ENCODE measurements around the gene BAAT.
"Not testable (repeated sequence)": the region's sequence is repeated elsewhere in the genome, so short reads cannot be mapped to it uniquely, and the experiment has no call there.

The BAAT gene

GRCh38 chr9:101365181-101365580 lies 19.6 kb downstream of the BAAT start:
- no peak overlapping the region for H3K4me3 ChIP-seq (ENCODE audit: low read depth, low read length)

- no peak overlapping the region for H3K4me3 ChIP-seq (ENCODE audit: low read depth, low read length)
Measured at GRCh38 chr9:101362450-101362849, 22.4 kb downstream of the BAAT start.

- H3K4me3 ChIP-seq (ENCODE audit: low read depth, low read length), result no peak overlapping the region
Measured at GRCh38 chr9:101360647-101361046, 24.2 kb downstream of the BAAT start.

GRCh38 chr9:101359679-101360078 lies 25.1 kb downstream of the BAAT start:
- H3K4me3 ChIP-seq (ENCODE audit: low read depth, low read length), result no peak overlapping the region

GRCh38 chr9:101356619-101357018 lies 28.2 kb downstream of the BAAT start:
- H3K4me3 ChIP-seq (ENCODE audit: low read depth, low read length), result no peak overlapping the region

GRCh38 chr9:101354765-101355708 lies 29.8 kb downstream of the BAAT start:
- H3K4me3 ChIP-seq (ENCODE audit: low read depth, low read length), result no peak overlapping the region

- no peak overlapping the region for H3K4me3 ChIP-seq (ENCODE audit: low read depth, low read length)
Measured at GRCh38 chr9:101354143-101354764, 30.6 kb downstream of the BAAT start.

- no peak overlapping the region for H3K4me3 ChIP-seq (ENCODE audit: low read depth, low read length)
Measured at GRCh38 chr9:101353683-101354082, 31.1 kb downstream of the BAAT start.

GRCh38 chr9:101352892-101353463 lies 31.8 kb downstream of the BAAT start:
- H3K4me3 ChIP-seq (ENCODE audit: low read depth, low read length), result no peak overlapping the region

GRCh38 chr9:101350285-101350684 lies 34.5 kb downstream of the BAAT start:
- no peak overlapping the region for H3K4me3 ChIP-seq (ENCODE audit: low read depth, low read length)

GRCh38 chr9:101342595-101342994 lies 42.2 kb downstream of the BAAT start:
- H3K4me3 ChIP-seq (ENCODE audit: low read depth, low read length), result no peak overlapping the region

- H3K4me3 ChIP-seq (ENCODE audit: low read depth, low read length), result no peak overlapping the region
Measured at GRCh38 chr9:101341958-101342357, 42.8 kb downstream of the BAAT start.

- no peak overlapping the region for H3K4me3 ChIP-seq (ENCODE audit: low read depth, low read length)
Measured at GRCh38 chr9:101337237-101337636, 47.6 kb downstream of the BAAT start.

- no peak overlapping the region for H3K4me3 ChIP-seq (ENCODE audit: low read depth, low read length)
Measured at GRCh38 chr9:101336091-101336490, 48.7 kb downstream of the BAAT start.

- no peak overlapping the region for H3K4me3 ChIP-seq (ENCODE audit: low read depth, low read length)
Measured at GRCh38 chr9:101333926-101334702, 50.7 kb downstream of the BAAT start.

- no peak overlapping the region for H3K4me3 ChIP-seq (ENCODE audit: low read depth, low read length)
Measured at GRCh38 chr9:101333490-101333889, 51.3 kb downstream of the BAAT start.

GRCh38 chr9:101332362-101332761 lies 52.4 kb downstream of the BAAT start:
- no peak overlapping the region for H3K4me3 ChIP-seq (ENCODE audit: low read depth, low read length)

- H3K4me3 ChIP-seq (ENCODE audit: low read depth, low read length), result not testable (repeated sequence)
Measured at GRCh38 chr9:101327422-101327909, 57.3 kb downstream of the BAAT start.

GRCh38 chr9:101326501-101326900 lies 58.3 kb downstream of the BAAT start:
- H3K4me3 ChIP-seq (ENCODE audit: low read depth, low read length), result no peak overlapping the region

- H3K4me3 ChIP-seq (ENCODE audit: low read depth, low read length), result no peak overlapping the region
Measured at GRCh38 chr9:101326035-101326434, 58.8 kb downstream of the BAAT start.

- no peak overlapping the region for H3K4me3 ChIP-seq (ENCODE audit: low read depth, low read length)
Measured at GRCh38 chr9:101325053-101325452, 59.8 kb downstream of the BAAT start.

Measured in iPS-11a (cell line).